Measurements from ENCODE around the gene RPL35. TPM values are rescaled to one million over a fixed set of nuclear protein-coding genes. Genes with fewer than 3 reads are reported as not detected.
A peak's percentile ranks its signal among the peaks of the same experiment; 100 is the strongest.

Gene RPL35
- total and polyA plus RNA-seq, 2 of the 8 experiments (the other 6 are each of a cell fraction or from before 2014, with no cell fraction given), result 1,831 to 2,448 TPM

DNA sequence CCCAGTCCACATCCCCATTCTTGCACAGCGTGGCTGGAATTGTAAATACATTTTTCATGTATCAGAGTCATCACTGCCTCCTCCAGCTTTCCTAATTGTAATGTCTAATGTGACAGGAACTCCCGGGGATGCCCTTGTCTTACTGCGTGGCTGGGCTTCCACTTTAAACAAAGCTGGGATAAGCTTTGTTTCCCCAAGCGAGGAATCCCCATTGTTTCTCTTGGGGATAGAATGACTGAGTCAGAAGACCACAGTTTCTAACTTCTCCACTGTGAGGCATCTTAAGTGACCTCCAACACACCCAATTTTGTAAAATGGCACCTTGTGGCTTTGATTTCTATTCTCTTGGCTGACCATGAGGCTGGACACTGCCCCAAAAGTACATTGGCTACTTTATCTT, 22.6 kb upstream of the RPL35 start:
- FAIRE-seq, result no peak
- 0 out of 2 replicates have a peak, but pooled peaks cover 4% of the 10 kb centered on the region for H3K23me2 ChIP-seq (ENCODE audit: low read depth, low read length)
- no peaks in the 10 kb centered on the region; a peak in 1 of 4 replicates for H3K9me3 ChIP-seq (ENCODE audit: insufficient read depth in 2 of 2, low read depth in 1 of 2, low read length in 1 of 2)
- H2AFZ ChIP-seq (ENCODE audit: low read length), result no peak overlapping the region
- no peak overlapping the region for H2AK5ac ChIP-seq (ENCODE audit: low read depth, low read length)
- peaks cover 0 to 4% of the 10 kb centered on the region in 2 experiments for H4K20me1 ChIP-seq (replicated peaks in 1 of 2; ENCODE audit: control insufficient read depth in 1 of 2, insufficient read depth in 2 of 2, low read length in 2 of 2)
- no peak overlapping the region for H2BK20ac ChIP-seq (ENCODE audit: low read length)
- H3K4me3 ChIP-seq (ENCODE audit: extremely low read depth in 1 of 4, insufficient read depth in 2 of 4, low read depth in 3 of 4, low read length in 4 of 4), result no peak overlapping the region
- no peaks in the 10 kb centered on the region for H3K27me3 ChIP-seq (replicated peaks in 1 of 4; ENCODE audit: control insufficient read depth in 3 of 4, extremely low read depth in 1 of 4, insufficient read depth in 3 of 4, low read length in 3 of 4)
- no peaks in the 10 kb centered on the region; a peak in 1 of 8 replicates for H3K36me3 ChIP-seq (ENCODE audit: control insufficient read depth in 2 of 4, insufficient read depth in 4 of 4, low read length in 3 of 4)
- no peak overlapping the region for H2BK12ac ChIP-seq (ENCODE audit: low read depth, low read length)
- no peak overlapping the region for H3K56ac ChIP-seq (replicated peaks; ENCODE audit: insufficient read length, low read depth, low read length)
- ChIA-PET POLR2A (ENCODE audit: partially characterized antibody) (interaction anchor here (1.1 to 31.1 kb wide), 2 partner anchors 21 to 357 kb away, joined by 3 to 573 read pairs; partner anchors contain the start of genes ARPC5L, HSPA5, RPL35 and WDR38), CTCF (ENCODE audit: partially characterized antibody) (interaction anchor here (1.0 to 6.3 kb wide), 3 partner anchors 8 to 15 kb away, joined by 3 to 55 read pairs (median 5); no protein-coding TSS in a partner anchor)
- H2BK5ac ChIP-seq (ENCODE audit: low read depth, low read length), result no peak overlapping the region
- no peak overlapping the region for H4K91ac ChIP-seq (replicated peaks; ENCODE audit: insufficient read length, low read length)
- TF ChIP-seq SRF (IDR thresholded peaks at IDR 0.05; ENCODE audit: low read depth, low read length) (no peak), E2F6 (IDR thresholded peaks at IDR 0.05) (no peak), GABPA (IDR thresholded peaks at IDR 0.05; ENCODE audit: borderline replicate concordance, insufficient read depth, low read length) (no peak), EZH2 (IDR thresholded peaks at IDR 0.05; ENCODE audit: low read depth, low read length, severe bottlenecking) (no peak), KDM4A (IDR thresholded peaks at IDR 0.05; ENCODE audit: low read depth, low read length, severe bottlenecking) (no peak), CREB1 (IDR thresholded peaks at IDR 0.05) (no peak), CHD2 (IDR thresholded peaks at IDR 0.05; ENCODE audit: low read length) (no peak), KDM1A (IDR thresholded peaks at IDR 0.05; ENCODE audit: borderline replicate concordance, low read length) (no peak), NRF1 (IDR thresholded peaks at IDR 0.05; ENCODE audit: low read depth, low read length) (no peak), PHF8 (conservative IDR thresholded peaks at IDR 0.05; ENCODE audit: low read depth, low read length) (no peak)
- no peak overlapping the region for H3K9ac ChIP-seq (replicated peaks in 1 of 4; ENCODE audit: extremely low read depth in 1 of 4, low read depth in 3 of 4, low read length in 3 of 4)
- 0 out of 2 replicates have a peak, but pooled peaks cover 2% of the 10 kb centered on the region for H3K79me1 ChIP-seq (ENCODE audit: low read depth, low read length)
- H3K4ac ChIP-seq (replicated peaks; ENCODE audit: insufficient read length, low read depth, low read length), result peak overlapping the region; percentile 44
- no peak overlapping the region for H3K23ac ChIP-seq (ENCODE audit: insufficient read length)
- H3K18ac ChIP-seq (ENCODE audit: extremely low read depth, low read length), result no peak overlapping the region
- no peak overlapping the region for H2BK120ac ChIP-seq (replicated peaks; ENCODE audit: low read depth, low read length)
- no peak overlapping the region for H2BK15ac ChIP-seq (ENCODE audit: low read length)
- no peak overlapping the region for H4K5ac ChIP-seq (ENCODE audit: insufficient read length, low read depth, low read length)
- H3K14ac ChIP-seq (ENCODE audit: insufficient read length), result no peak overlapping the region
- no peak overlapping the region for H3K4me2 ChIP-seq (ENCODE audit: insufficient read depth in 1 of 2, low read depth in 2 of 2, low read length in 2 of 2)
- WGBS, 2 experiments (ENCODE audit: extremely low coverage in 1 of 2, insufficient coverage in 1 of 2, insufficient read length in 1 of 2, insufficient replicate concordance in 2 of 2, low coverage in 1 of 2, low lambda C conversion rate in 2 of 2, missing lambda C conversion rate in 1 of 2), result 77% methylated on average over 4 of the region's 4 CpGs; no CpG with 5 or more reads in 1 of the 2 experiments
- H4K8ac ChIP-seq (ENCODE audit: extremely low read depth, insufficient read depth, low read length), result no peak overlapping the region
- no peak overlapping the region for H3K27ac ChIP-seq (ENCODE audit: low read depth, low read length)
- no peaks in the 10 kb centered on the region for H3K79me2 ChIP-seq (ENCODE audit: control insufficient read depth in 1 of 2, insufficient read depth in 2 of 2, low read length in 2 of 2)
- H3K4me1 ChIP-seq (replicated peaks in 1 of 4; ENCODE audit: control insufficient read depth in 3 of 4, insufficient read depth in 4 of 4, low read length in 3 of 4), result peaks cover 5 to 18% (median 14%) of the 10 kb centered on the region in 4 experiments
- no peak for DNase-seq (ENCODE audit: low read depth in 1 of 2, low spot score in 2 of 2)
